A673 (cell line): ENCODE data around the gene DSCAM.

Experiments
- EZH2 ChIP-seq: fragments of 200-600 bp; sonication (generic); IDR thresholded peaks from 2 replicates; pipeline ENCODE4 v1.6.1; 2017; ENCODE audit warnings: borderline replicate concordance, low read depth, mild to moderate bottlenecking, mixed read lengths, antibody characterized with exemption, low read length; ENCODE audit not compliant: poor library complexity, severe bottlenecking
- TF ChIP-seq, protein P1 (sequence below): fragments of 300-800, 200-600 bp; sonication (generic); conservative IDR thresholded peaks from 2 replicates; pipeline ENCODE4 v1.5.1; 2017; ENCODE audit warnings: low read depth, mild to moderate bottlenecking, antibody characterized with exemption, low read length, moderate library complexity, mixed read lengths

DNA sequence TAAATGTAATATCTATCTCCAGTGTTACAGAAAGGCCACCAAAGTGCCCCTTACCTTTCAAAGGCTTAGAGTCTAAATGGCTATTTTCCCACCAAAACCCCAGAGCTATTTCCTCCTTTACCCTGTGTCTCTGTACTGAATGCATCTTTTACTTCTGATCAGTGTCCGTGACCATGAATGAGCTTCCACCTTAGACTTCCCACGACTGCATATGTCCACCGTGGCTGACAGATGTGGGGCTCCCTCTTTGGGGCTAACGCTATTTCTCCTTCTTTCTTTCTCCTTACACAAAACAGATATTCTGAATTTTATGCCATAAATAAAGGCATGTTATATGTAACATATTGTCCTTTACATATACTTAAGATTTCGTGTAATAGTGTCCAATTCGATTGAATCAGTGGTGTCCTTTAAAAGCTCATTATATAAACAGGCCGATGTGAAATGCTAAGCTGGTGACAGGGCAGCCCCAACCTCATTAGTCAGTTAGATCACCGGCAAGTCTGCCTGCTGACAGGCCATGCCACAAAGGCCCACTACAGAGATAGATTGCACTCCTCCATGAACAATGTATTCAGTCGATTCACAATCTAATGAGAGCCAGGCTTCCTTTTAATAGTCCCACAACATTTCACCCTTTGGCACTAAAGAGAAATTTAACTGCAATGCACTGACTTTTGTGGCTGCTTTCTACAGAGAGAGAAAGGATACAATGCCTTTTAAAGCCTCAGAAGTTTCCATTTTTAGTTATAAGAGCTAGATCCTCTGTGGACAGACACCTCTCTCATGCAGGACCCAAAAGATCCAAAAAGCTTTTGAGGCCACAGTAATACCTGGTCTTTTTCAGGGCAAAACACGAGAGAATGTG, 681.8 kb downstream of the DSCAM start:
- TF ChIP-seq, protein P1, sequence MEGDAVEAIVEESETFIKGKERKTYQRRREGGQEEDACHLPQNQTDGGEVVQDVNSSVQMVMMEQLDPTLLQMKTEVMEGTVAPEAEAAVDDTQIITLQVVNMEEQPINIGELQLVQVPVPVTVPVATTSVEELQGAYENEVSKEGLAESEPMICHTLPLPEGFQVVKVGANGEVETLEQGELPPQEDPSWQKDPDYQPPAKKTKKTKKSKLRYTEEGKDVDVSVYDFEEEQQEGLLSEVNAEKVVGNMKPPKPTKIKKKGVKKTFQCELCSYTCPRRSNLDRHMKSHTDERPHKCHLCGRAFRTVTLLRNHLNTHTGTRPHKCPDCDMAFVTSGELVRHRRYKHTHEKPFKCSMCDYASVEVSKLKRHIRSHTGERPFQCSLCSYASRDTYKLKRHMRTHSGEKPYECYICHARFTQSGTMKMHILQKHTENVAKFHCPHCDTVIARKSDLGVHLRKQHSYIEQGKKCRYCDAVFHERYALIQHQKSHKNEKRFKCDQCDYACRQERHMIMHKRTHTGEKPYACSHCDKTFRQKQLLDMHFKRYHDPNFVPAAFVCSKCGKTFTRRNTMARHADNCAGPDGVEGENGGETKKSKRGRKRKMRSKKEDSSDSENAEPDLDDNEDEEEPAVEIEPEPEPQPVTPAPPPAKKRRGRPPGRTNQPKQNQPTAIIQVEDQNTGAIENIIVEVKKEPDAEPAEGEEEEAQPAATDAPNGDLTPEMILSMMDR, result no peak
- TF ChIP-seq EZH2, result no peak
